Hepatocyte (in vitro differentiated cells): ENCODE data around the gene ARL6IP4. TPM values are rescaled to one million over a fixed set of nuclear protein-coding genes. Genes with fewer than 3 reads are reported as not detected.

Experiments used
- DNase-seq: peaks from one replicate; pipeline ENCODE4 v3.0.0-alpha.2; 2016; ENCODE audit warnings: low spot score
- H2AFZ ChIP-seq: fragments of 200-600 bp; sonication (generic); 2 replicates; pipeline ENCODE4 v1.6.0; 2016; ENCODE audit warnings: antibody characterized with exemption, mild to moderate bottlenecking
- H3K27ac ChIP-seq: fragments of 200-600 bp; sonication (generic); 2 replicates; pipeline ENCODE4 v1.5.1; 2016; ENCODE audit warnings: mild to moderate bottlenecking
- H3K27me3 ChIP-seq: fragments of 200-600 bp; sonication (generic); 2 replicates; pipeline ENCODE4 v1.6.1; 2016
- H3K36me3 ChIP-seq: fragments of 200-600 bp; sonication (generic); replicated peaks from 2 replicates; pipeline ENCODE4 v1.5.1; 2016; ENCODE audit warnings: low read depth; ENCODE audit not compliant: insufficient read depth
- H3K4me1 ChIP-seq: fragments of 200-600 bp; sonication (generic); 2 replicates; pipeline ENCODE4 v1.5.1; 2016; ENCODE audit warnings: mild to moderate bottlenecking, moderate library complexity; ENCODE audit not compliant: insufficient read depth
- H3K4me2 ChIP-seq: fragments of 200-600 bp; sonication (generic); 2 replicates; pipeline ENCODE4 v1.6.0; 2016
- H3K4me3 ChIP-seq: fragments of 200-600 bp; sonication (generic); 2 replicates; pipeline ENCODE4 v1.5.1; 2016; ENCODE audit warnings: mild to moderate bottlenecking
- H3K79me2 ChIP-seq: fragments of 200-600 bp; sonication (generic); 2 replicates; pipeline ENCODE4 v1.6.0; 2017; ENCODE audit warnings: mild to moderate bottlenecking
- H3K9me2 ChIP-seq: fragments of 200-600 bp; sonication (generic); replicated peaks from 2 replicates; pipeline ENCODE4 v1.6.0; 2017; ENCODE audit warnings: mild to moderate bottlenecking; ENCODE audit not compliant: insufficient read depth
- H3K9me3 ChIP-seq: fragments of 200-600 bp; sonication (generic); 2 replicates; pipeline ENCODE4 v1.5.1; 2016; ENCODE audit warnings: low read depth, mild to moderate bottlenecking
- H4K20me1 ChIP-seq: fragments of 200-600 bp; sonication (generic); 2 replicates; pipeline ENCODE4 v1.6.0; 2016; ENCODE audit warnings: mild to moderate bottlenecking; ENCODE audit not compliant: insufficient read depth, poor library complexity, severe bottlenecking
- CTCF ChIP-seq: fragments of 200-600 bp; sonication (generic); IDR thresholded peaks from 2 replicates; pipeline ENCODE4 v1.5.1; 2016; ENCODE audit warnings: antibody characterized with exemption, mild to moderate bottlenecking; ENCODE audit not compliant: poor library complexity
- EZH2 ChIP-seq: fragments of 200-600 bp; sonication (generic); IDR thresholded peaks from 2 replicates; pipeline ENCODE4 v1.6.1; 2016; ENCODE audit warnings: antibody characterized with exemption, mild to moderate bottlenecking, borderline replicate concordance
- EZH2phosphoT487 ChIP-seq: fragments of 200-600 bp; sonication (generic); IDR thresholded peaks from one replicate; pipeline ENCODE4 v1.6.1; 2018; ENCODE audit warnings: antibody characterized with exemption, mild to moderate bottlenecking, low read depth, moderate library complexity; ENCODE audit not compliant: unreplicated experiment, severe bottlenecking
- WGBS: methylation state at CpG from one replicate; pipeline ENCODE4 v1.1.6; 2016; ENCODE audit warnings: low lambda C conversion rate; ENCODE audit errors: missing lambda C conversion rate; 5-methylcytosine and 5-hydroxymethylcytosine counted together
- polyA plus RNA-seq: library from polyadenylated mRNA; unstranded; fragments of >200 nt; fragmentation: Nextera tagmentation; extraction: Ambion mirVana; gene quantifications from 2 replicates; pipeline ENCODE4 v1.2.1, GENCODE V29; 2016
- total RNA-seq: library from RNA; depleted of rRNA; stranded (reverse); fragments of >200 nt; gene quantifications from 2 replicates; pipeline ENCODE4 v1.2.3, GENCODE V29; 2014

The ARL6IP4 gene
- total RNA-seq: 131 and 138 TPM in 2 replicates
- polyA plus RNA-seq: 248 and 284 TPM in 2 replicates

- peaks cover 69% of the 10 kb centered on the region for H3K79me2 ChIP-seq
- H3K27ac ChIP-seq: peak within 1 kb of the TSS; percentile 91
- no peaks in the 10 kb centered on the region for H4K20me1 ChIP-seq
- peak within 1 kb of the TSS; percentile 98 for H2AFZ ChIP-seq
- H3K36me3 ChIP-seq: no peaks in the 10 kb centered on the region
- under 1% methylated on average over 74 of the region's 96 CpGs for WGBS
- TF ChIP-seq EZH2phosphoT487 (no peak), CTCF (no peak), EZH2 (no peak)
- no peaks in the 10 kb centered on the region for H3K9me3 ChIP-seq
- no peaks in the 10 kb centered on the region for H3K27me3 ChIP-seq
- H3K4me2 ChIP-seq: peak within 1 kb of the TSS; percentile 97
- H3K4me3 ChIP-seq: peak within 1 kb of the TSS; percentile 100
- DNase-seq: peak; percentile 82
- H3K4me1 ChIP-seq: peaks cover 44% of the 10 kb centered on the region
- no peaks in the 10 kb centered on the region for H3K9me2 ChIP-seq
These were observed at the start of gene ARL6IP4 for GRCh38 chr12:122980183-122981035. Gene ARL6IP4, plus strand, starts transcription at chr12:122980681. Its CDS starts 459 bp downstream, at chr12:122981140.

- DNase-seq: no peak
- H3K9me2 ChIP-seq: no peaks in the 10 kb centered on the region
- no peaks in the 10 kb centered on the region for H3K79me2 ChIP-seq
- TF ChIP-seq CTCF: no peak
- no peak for TF ChIP-seq EZH2phosphoT487
- TF ChIP-seq EZH2: no peak
- WGBS: 98% methylated on average over 8 of the region's 8 CpGs
- no peak overlapping the region for H2AFZ ChIP-seq
- H3K27ac ChIP-seq: no peak overlapping the region
- H3K4me1 ChIP-seq: no peaks in the 10 kb centered on the region
- no peak overlapping the region for H3K4me2 ChIP-seq
- no peak overlapping the region for H3K4me3 ChIP-seq
- H3K36me3 ChIP-seq: no peaks in the 10 kb centered on the region
- H4K20me1 ChIP-seq: no peaks in the 10 kb centered on the region
- H3K9me3 ChIP-seq: no peaks in the 10 kb centered on the region
- H3K27me3 ChIP-seq: no peaks in the 10 kb centered on the region
These were observed 48.3 kb upstream of the ARL6IP4 start for GRCh38 chr12:122932207-122932606.

- Histone ChIP-seq H2AFZ (no peak overlapping the region), H3K79me2 (no peaks in the 10 kb centered on the region), H3K9me2 (no peaks in the 10 kb centered on the region), H3K27ac (no peak overlapping the region), H3K4me1 (no peaks in the 10 kb centered on the region), H3K27me3 (no peaks in the 10 kb centered on the region), H3K4me3 (no peak overlapping the region), H3K9me3 (no peaks in the 10 kb centered on the region), H3K4me2 (no peak overlapping the region), H3K36me3 (no peaks in the 10 kb centered on the region), H4K20me1 (no peaks in the 10 kb centered on the region)
- WGBS: 87% methylated on average over 3 of the region's 3 CpGs
- DNase-seq: no peak
- TF ChIP-seq CTCF (no peak), EZH2 (no peak), EZH2phosphoT487 (no peak)
These were observed 45.8 kb upstream of the ARL6IP4 start for GRCh38 chr12:122934722-122935121.
